Endothelial cell of umbilical vein (primary cell): ENCODE measurements around the gene ROMO1.

Experiments
- EZH2 ChIP-seq: IDR thresholded peaks from 2 replicates; pipeline ENCODE4 v1.6.1; 2012; ENCODE audit warnings: borderline replicate concordance, low read depth, mild to moderate bottlenecking, moderate library complexity, low read length, inconsistent platforms; ENCODE audit not compliant: severe bottlenecking
- FOS ChIP-seq: IDR thresholded peaks from 2 replicates; pipeline ENCODE4 v1.6.1; 2011; ENCODE audit warnings: mild to moderate bottlenecking, low read length, moderate library complexity, borderline replicate concordance; ENCODE audit not compliant: insufficient read depth
- JUN ChIP-seq: IDR thresholded peaks from 2 replicates; pipeline ENCODE4 v1.6.1; 2011; ENCODE audit warnings: borderline replicate concordance, low read depth; ENCODE audit not compliant: insufficient read length, insufficient read depth
- POLR2A ChIP-seq: IDR thresholded peaks from 2 replicates; pipeline ENCODE4 v1.6.1; 2012; ENCODE audit warnings: low read depth, mild to moderate bottlenecking, control low read depth, low read length
- POLR2AphosphoS5 ChIP-seq: IDR thresholded peaks from 2 replicates; pipeline ENCODE4 v1.6.1; 2012; ENCODE audit warnings: low read depth, mild to moderate bottlenecking, control low read depth, low read length, moderate library complexity; ENCODE audit not compliant: insufficient read depth
- TF ChIP-seq, protein P1 (sequence below), 2 donors: IDR thresholded peaks; 1 replicate in 1 of 2; 2 replicates in 1 of 2; pipeline ENCODE4 v1.5.1; 2011; ENCODE audit warnings: low read length in 2 of 2, mild to moderate bottlenecking in 2 of 2, moderate library complexity in 2 of 2, control low read depth in 1 of 2, inconsistent platforms in 1 of 2, low read depth in 1 of 2; ENCODE audit not compliant: insufficient read depth in 1 of 2; ENCODE audit errors: extremely low read depth in 1 of 2
- TF ChIP-seq, protein P2 (sequence below): IDR thresholded peaks from 2 replicates; pipeline ENCODE4 v1.6.1; 2011; ENCODE audit not compliant: insufficient read depth, insufficient read length

- TF ChIP-seq POLR2A, result no peak
- TF ChIP-seq, protein P1, sequence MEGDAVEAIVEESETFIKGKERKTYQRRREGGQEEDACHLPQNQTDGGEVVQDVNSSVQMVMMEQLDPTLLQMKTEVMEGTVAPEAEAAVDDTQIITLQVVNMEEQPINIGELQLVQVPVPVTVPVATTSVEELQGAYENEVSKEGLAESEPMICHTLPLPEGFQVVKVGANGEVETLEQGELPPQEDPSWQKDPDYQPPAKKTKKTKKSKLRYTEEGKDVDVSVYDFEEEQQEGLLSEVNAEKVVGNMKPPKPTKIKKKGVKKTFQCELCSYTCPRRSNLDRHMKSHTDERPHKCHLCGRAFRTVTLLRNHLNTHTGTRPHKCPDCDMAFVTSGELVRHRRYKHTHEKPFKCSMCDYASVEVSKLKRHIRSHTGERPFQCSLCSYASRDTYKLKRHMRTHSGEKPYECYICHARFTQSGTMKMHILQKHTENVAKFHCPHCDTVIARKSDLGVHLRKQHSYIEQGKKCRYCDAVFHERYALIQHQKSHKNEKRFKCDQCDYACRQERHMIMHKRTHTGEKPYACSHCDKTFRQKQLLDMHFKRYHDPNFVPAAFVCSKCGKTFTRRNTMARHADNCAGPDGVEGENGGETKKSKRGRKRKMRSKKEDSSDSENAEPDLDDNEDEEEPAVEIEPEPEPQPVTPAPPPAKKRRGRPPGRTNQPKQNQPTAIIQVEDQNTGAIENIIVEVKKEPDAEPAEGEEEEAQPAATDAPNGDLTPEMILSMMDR (IDR thresholded peaks at IDR 0.05; ENCODE audit: extremely low read depth in 1 of 2, insufficient read depth in 1 of 2, low read depth in 1 of 2, low read length in 2 of 2), result no peak
- TF ChIP-seq POLR2AphosphoS5, result no peak
- TF ChIP-seq, protein P2, sequence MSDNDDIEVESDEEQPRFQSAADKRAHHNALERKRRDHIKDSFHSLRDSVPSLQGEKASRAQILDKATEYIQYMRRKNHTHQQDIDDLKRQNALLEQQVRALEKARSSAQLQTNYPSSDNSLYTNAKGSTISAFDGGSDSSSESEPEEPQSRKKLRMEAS, result no peak
- TF ChIP-seq EZH2, result no peak
- TF ChIP-seq JUN, result no peak
- TF ChIP-seq FOS, result no peak
These were observed 36.7 kb upstream of the ROMO1 start for GRCh38 chr20:35662551-35662950.
